MM.1S (cell line): ENCODE measurements around the gene SPG21.

Experiments
- DNase-seq: peaks from one replicate; pipeline ENCODE4 v3.0.0-alpha.2; 2015
- H2AFZ ChIP-seq: fragments of 300-600 bp; sonication (generic); 2 replicates; pipeline ENCODE4 v1.6.0; 2016; ENCODE audit warnings: antibody characterized with exemption, low read length
- H3F3A ChIP-seq: fragments of 300-600 bp; sonication (generic); 2 replicates; pipeline ENCODE4 v1.6.1; 2016; ENCODE audit warnings: mild to moderate bottlenecking, antibody characterized with exemption, low read length, moderate library complexity, mixed read lengths; ENCODE audit not compliant: insufficient read depth
- H3K27ac ChIP-seq: fragments of 300-600 bp; sonication (generic); 2 replicates; pipeline ENCODE4 v1.5.1; 2016; ENCODE audit warnings: mild to moderate bottlenecking, low read length
- H3K27me3 ChIP-seq: fragments of 300-600 bp; sonication (generic); replicated peaks from 2 replicates; pipeline ENCODE4 v1.6.0; 2016; ENCODE audit warnings: low read length; ENCODE audit not compliant: insufficient read depth
- H3K36me3 ChIP-seq: fragments of 300-600 bp; sonication (generic); replicated peaks from 2 replicates; pipeline ENCODE4 v1.6.1; 2016; ENCODE audit warnings: mild to moderate bottlenecking, low read length, mixed read lengths; ENCODE audit not compliant: insufficient read depth
- H3K4me1 ChIP-seq: fragments of 300-600 bp; sonication (generic); 2 replicates; pipeline ENCODE4 v1.6.1; 2016; ENCODE audit warnings: low read length, mixed read lengths
- H3K4me2 ChIP-seq: fragments of 300-600 bp; sonication (generic); 2 replicates; pipeline ENCODE4 v1.6.0; 2016; ENCODE audit warnings: low read depth, low read length
- H3K4me3 ChIP-seq: fragments of 300-600 bp; sonication (generic); 2 replicates; pipeline ENCODE4 v1.5.1; 2016; ENCODE audit warnings: low read length, mixed read lengths
- H3K79me2 ChIP-seq: fragments of 300-600 bp; sonication (generic); 2 replicates; pipeline ENCODE4 v1.6.1; 2016; ENCODE audit warnings: mixed run types, low read length, mixed read lengths
- H3K9ac ChIP-seq: fragments of 300-600 bp; sonication (generic); 2 replicates; pipeline ENCODE4 v1.6.1; 2016; ENCODE audit warnings: low read length, mixed read lengths
- H3K9me2 ChIP-seq: fragments of 300-600 bp; sonication (generic); replicated peaks from 2 replicates; pipeline ENCODE4 v1.6.1; 2016; ENCODE audit warnings: mild to moderate bottlenecking, low read length, mixed read lengths; ENCODE audit not compliant: insufficient read depth
- H3K9me3 ChIP-seq: fragments of 300-600 bp; sonication (generic); replicated peaks from 2 replicates; pipeline ENCODE4 v1.6.1; 2016; ENCODE audit warnings: mild to moderate bottlenecking, low read length, mixed read lengths; ENCODE audit not compliant: insufficient read depth
- H4K20me1 ChIP-seq: fragments of 300-600 bp; sonication (generic); 2 replicates; pipeline ENCODE4 v1.6.1; 2016; ENCODE audit warnings: mild to moderate bottlenecking, low read length, moderate library complexity, mixed read lengths; ENCODE audit not compliant: insufficient read depth
- EZH2 ChIP-seq: fragments of 300-600 bp; sonication (generic); optimal IDR thresholded peaks from 2 replicates; pipeline ENCODE3; 2017; ENCODE audit warnings: low read depth, mild to moderate bottlenecking, antibody characterized with exemption, low read length, mixed read lengths
- EZH2phosphoT487 ChIP-seq: fragments of 300-600 bp; sonication (generic); IDR thresholded peaks from 2 replicates; pipeline ENCODE4 v1.6.1; 2018; ENCODE audit warnings: antibody characterized with exemption, low read length
- TF ChIP-seq, protein P1 (sequence below): fragments of 300-600 bp; sonication (generic); IDR thresholded peaks from 2 replicates; pipeline ENCODE4 v1.5.1; 2016; ENCODE audit warnings: antibody characterized with exemption, low read length, mixed read lengths

Gene SPG21

DNA sequence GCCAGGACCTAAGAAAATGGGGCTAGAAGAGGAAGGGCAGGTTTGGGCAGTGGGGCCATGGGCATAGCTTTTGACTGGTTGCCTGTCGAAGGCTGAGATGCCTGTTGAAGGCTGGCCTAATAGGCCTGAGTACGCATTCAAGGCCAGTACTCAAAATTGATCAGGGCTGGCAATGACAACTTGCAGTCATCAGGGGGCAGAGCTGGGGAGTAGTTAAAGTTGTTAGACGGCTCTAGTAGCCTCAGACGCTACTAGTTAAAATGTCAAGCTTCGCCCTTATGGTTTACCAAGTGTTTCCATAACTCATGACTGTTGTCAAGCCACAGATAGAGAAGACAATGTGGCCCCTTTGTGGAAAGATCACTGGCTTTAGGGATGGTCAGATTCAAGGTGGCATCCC, 28.7 kb downstream of the SPG21 start:
- Histone ChIP-seq H3K36me3 (0 out of 2 replicates have a peak, but pooled peaks cover 3% of the 10 kb centered on the region), H3K4me2 (no peak overlapping the region), H3K9ac (no peak overlapping the region), H3K79me2 (no peaks in the 10 kb centered on the region), H3K9me3 (no peaks in the 10 kb centered on the region), H3F3A (no peaks in the 10 kb centered on the region), H3K4me3 (no peak overlapping the region), H3K4me1 (no peaks in the 10 kb centered on the region), H3K9me2 (no peaks in the 10 kb centered on the region), H3K27me3 (no peaks in the 10 kb centered on the region), H2AFZ (no peak overlapping the region), H4K20me1 (no peaks in the 10 kb centered on the region), H3K27ac (no peak overlapping the region)
- no peak for DNase-seq
- TF ChIP-seq EZH2phosphoT487, result no peak
- TF ChIP-seq, protein P1, sequence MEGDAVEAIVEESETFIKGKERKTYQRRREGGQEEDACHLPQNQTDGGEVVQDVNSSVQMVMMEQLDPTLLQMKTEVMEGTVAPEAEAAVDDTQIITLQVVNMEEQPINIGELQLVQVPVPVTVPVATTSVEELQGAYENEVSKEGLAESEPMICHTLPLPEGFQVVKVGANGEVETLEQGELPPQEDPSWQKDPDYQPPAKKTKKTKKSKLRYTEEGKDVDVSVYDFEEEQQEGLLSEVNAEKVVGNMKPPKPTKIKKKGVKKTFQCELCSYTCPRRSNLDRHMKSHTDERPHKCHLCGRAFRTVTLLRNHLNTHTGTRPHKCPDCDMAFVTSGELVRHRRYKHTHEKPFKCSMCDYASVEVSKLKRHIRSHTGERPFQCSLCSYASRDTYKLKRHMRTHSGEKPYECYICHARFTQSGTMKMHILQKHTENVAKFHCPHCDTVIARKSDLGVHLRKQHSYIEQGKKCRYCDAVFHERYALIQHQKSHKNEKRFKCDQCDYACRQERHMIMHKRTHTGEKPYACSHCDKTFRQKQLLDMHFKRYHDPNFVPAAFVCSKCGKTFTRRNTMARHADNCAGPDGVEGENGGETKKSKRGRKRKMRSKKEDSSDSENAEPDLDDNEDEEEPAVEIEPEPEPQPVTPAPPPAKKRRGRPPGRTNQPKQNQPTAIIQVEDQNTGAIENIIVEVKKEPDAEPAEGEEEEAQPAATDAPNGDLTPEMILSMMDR, result no peak
- no peak for TF ChIP-seq EZH2

DNA sequence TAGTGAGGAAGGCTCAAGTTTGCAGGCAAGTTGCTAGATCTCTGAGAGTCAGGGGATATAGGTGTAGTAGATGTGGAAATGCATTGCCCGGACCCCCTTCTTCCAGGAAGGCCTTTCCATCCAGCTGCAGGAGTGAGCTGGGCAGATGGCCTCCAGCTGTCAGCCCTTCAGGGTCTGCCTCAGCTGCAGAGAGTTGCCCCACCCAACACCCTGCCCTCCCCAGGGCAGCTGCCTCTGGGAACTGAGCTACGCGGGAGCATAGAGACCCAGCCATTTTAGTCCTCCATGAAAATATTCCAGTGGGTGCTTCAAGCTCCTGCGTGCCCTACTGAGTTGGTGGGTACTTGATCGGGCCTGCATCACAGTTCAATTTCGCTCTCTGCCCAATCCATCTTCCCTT, 29.6 kb downstream of the SPG21 start:
- TF ChIP-seq EZH2, result no peak
- TF ChIP-seq EZH2phosphoT487, result no peak
- Histone ChIP-seq H3K9me3 (no peaks in the 10 kb centered on the region), H4K20me1 (no peaks in the 10 kb centered on the region), H3F3A (no peaks in the 10 kb centered on the region), H3K27me3 (no peaks in the 10 kb centered on the region), H3K27ac (no peak overlapping the region), H3K4me3 (no peak overlapping the region), H3K4me2 (no peak overlapping the region), H3K9ac (no peak overlapping the region), H3K79me2 (no peaks in the 10 kb centered on the region), H3K36me3 (0 out of 2 replicates have a peak, but pooled peaks cover 3% of the 10 kb centered on the region), H3K4me1 (no peaks in the 10 kb centered on the region), H2AFZ (no peak overlapping the region), H3K9me2 (no peaks in the 10 kb centered on the region)
- no peak for DNase-seq

DNA sequence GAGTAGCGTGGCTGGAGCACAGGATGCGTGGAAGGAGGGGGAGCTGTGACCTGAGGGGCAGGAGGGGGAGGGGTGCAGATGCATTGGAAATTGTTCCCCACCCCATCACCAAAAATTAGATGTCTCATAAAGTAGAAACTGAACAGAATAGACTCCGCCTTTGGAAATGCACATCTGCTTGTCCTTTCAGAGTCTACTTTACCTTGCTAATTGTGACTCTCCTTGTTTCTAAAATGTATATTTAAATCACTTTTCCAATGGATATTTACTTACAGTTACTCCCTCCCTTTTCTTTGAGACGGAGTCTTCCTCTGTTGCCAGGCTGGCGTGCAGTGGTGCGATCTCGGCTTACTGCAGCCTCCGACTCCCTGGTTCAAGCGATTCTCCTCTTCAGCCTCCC, 30.6 kb downstream of the SPG21 start:
- no peaks in the 10 kb centered on the region for H3K27me3 ChIP-seq
- H3K9me3 ChIP-seq, result no peaks in the 10 kb centered on the region
- DNase-seq, result no peak
- no peaks in the 10 kb centered on the region for H3F3A ChIP-seq
- no peaks in the 10 kb centered on the region for H3K9me2 ChIP-seq
- H3K9ac ChIP-seq, result no peak overlapping the region
- H2AFZ ChIP-seq, result no peak overlapping the region
- H3K4me1 ChIP-seq, result no peaks in the 10 kb centered on the region
- no peak overlapping the region for H3K27ac ChIP-seq
- TF ChIP-seq, protein P1, result no peak
- TF ChIP-seq EZH2, result no peak
- H3K36me3 ChIP-seq, result no peaks in the 10 kb centered on the region
- no peak overlapping the region for H3K4me2 ChIP-seq
- no peaks in the 10 kb centered on the region for H4K20me1 ChIP-seq
- H3K79me2 ChIP-seq, result no peaks in the 10 kb centered on the region
- H3K4me3 ChIP-seq, result no peak overlapping the region

DNA sequence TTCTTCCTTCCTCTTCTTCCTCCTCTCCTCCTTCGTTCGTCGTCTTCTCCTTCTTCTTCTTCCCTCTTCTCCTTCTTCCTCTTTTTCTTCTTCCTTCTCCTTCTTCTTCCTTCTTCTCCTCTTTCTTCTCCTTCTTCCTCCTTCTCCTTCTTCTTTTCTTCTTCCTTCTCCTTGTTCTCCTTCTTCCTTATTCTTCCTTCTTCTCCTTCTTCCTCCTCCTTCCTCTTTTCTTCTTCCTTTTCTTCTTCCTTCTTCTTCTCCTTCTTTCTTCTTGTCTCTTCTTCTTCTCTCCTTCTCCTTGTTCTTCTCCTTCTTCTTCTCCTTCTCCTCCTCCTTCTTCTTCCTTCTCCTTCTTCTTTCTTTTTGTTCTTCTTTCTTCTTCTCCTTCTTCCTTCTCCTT, 35.3 kb downstream of the SPG21 start:
- H4K20me1 ChIP-seq, result no peaks in the 10 kb centered on the region
- DNase-seq, result no peak
- no peak overlapping the region for H3K27ac ChIP-seq
- no peaks in the 10 kb centered on the region for H3K9me2 ChIP-seq
- no peaks in the 10 kb centered on the region for H3K79me2 ChIP-seq
- no peaks in the 10 kb centered on the region for H3K4me1 ChIP-seq
- no peak overlapping the region for H3K4me2 ChIP-seq
- TF ChIP-seq, protein P1, result no peak
- TF ChIP-seq EZH2phosphoT487 (no peak), EZH2 (no peak)
- 0 out of 2 replicates have a peak, but pooled peaks cover 3% of the 10 kb centered on the region for H3K36me3 ChIP-seq
- no peaks in the 10 kb centered on the region for H3K27me3 ChIP-seq
- peaks cover 10% of the 10 kb centered on the region; the same call in 1 of the 2 replicates for H3F3A ChIP-seq
- H3K9me3 ChIP-seq, result no peaks in the 10 kb centered on the region
- H3K4me3 ChIP-seq, result no peak overlapping the region
- H3K9ac ChIP-seq, result no peak overlapping the region
- H2AFZ ChIP-seq, result no peak overlapping the region
